Right atrium auricular region (tissue), 2 donors: ENCODE data around the gene ANKRD22. TPM values are rescaled to one million over a fixed set of nuclear protein-coding genes. Genes with fewer than 3 reads are reported as not detected.
"Not testable (repeated sequence)": the region's sequence is repeated elsewhere in the genome, so short reads cannot be mapped to it uniquely, and the experiment has no call there.

Source experiments
- DNase-seq: peaks from one replicate; pipeline ENCODE4 v3.0.0-alpha.2; 2019; ENCODE audit warnings: low spot score
- H3K27ac ChIP-seq, 2 donors: fragments of 200-600 bp; sonication (generic); 1 replicate in 1 of 2; 2 replicates in 1 of 2; pipeline ENCODE4 v1.5.1; 2016 to 2019
- H3K27me3 ChIP-seq, 2 donors: fragments of 200-600 bp; sonication (generic); one replicate each; pipeline versions ENCODE4 v1.5.1 to v1.6.0; 2017 to 2019
- H3K36me3 ChIP-seq: fragments of 200-600 bp; sonication (generic); one replicate; pipeline ENCODE4 v1.5.1; 2016
- H3K4me1 ChIP-seq, 2 donors: fragments of 200-600 bp; sonication (generic); one replicate each; pipeline versions ENCODE4 v1.5.1 to v1.6.0; 2017 to 2019
- H3K4me3 ChIP-seq, 2 donors: fragments of 200-600 bp; sonication (generic); 1 replicate in 1 of 2; 2 replicates in 1 of 2; pipeline ENCODE4 v1.5.1; 2017 to 2019; ENCODE audit warnings: mild to moderate bottlenecking in 1 of 2, moderate library complexity in 1 of 2
- H3K9me3 ChIP-seq, 2 donors: fragments of 200-600 bp; sonication (generic); one replicate each; pipeline ENCODE4 v1.5.1; 2019
- total RNA-seq, 2 donors: library from RNA; depleted of rRNA; stranded (reverse); fragments of >200 nt; gene quantifications; one replicate each; pipeline ENCODE4 v1.1.0, GENCODE V29; 2016
- TF ChIP-seq, protein P1 (sequence below), 2 donors: fragments of 200-600 bp; sonication (generic); IDR thresholded peaks; one replicate each; pipeline ENCODE4 v1.5.1; 2019; ENCODE audit warnings: antibody characterized with exemption in 2 of 2

Gene ANKRD22
- total RNA-seq, 2 donors from 2014 or later = not detected

GRCh38 chr10:88888810-88889445 lies 37.3 kb upstream of the ANKRD22 start:
- no peaks in the 10 kb centered on the region for H3K9me3 ChIP-seq
- no peaks in the 10 kb centered on the region for H3K27me3 ChIP-seq
- no peak for DNase-seq
- H3K27ac ChIP-seq = no peak overlapping the region
- no peak overlapping the region for H3K4me3 ChIP-seq
- TF ChIP-seq, protein P1, sequence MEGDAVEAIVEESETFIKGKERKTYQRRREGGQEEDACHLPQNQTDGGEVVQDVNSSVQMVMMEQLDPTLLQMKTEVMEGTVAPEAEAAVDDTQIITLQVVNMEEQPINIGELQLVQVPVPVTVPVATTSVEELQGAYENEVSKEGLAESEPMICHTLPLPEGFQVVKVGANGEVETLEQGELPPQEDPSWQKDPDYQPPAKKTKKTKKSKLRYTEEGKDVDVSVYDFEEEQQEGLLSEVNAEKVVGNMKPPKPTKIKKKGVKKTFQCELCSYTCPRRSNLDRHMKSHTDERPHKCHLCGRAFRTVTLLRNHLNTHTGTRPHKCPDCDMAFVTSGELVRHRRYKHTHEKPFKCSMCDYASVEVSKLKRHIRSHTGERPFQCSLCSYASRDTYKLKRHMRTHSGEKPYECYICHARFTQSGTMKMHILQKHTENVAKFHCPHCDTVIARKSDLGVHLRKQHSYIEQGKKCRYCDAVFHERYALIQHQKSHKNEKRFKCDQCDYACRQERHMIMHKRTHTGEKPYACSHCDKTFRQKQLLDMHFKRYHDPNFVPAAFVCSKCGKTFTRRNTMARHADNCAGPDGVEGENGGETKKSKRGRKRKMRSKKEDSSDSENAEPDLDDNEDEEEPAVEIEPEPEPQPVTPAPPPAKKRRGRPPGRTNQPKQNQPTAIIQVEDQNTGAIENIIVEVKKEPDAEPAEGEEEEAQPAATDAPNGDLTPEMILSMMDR (IDR thresholded peaks at IDR 0.05) = no peak
- H3K36me3 ChIP-seq = no peaks in the 10 kb centered on the region
- H3K4me1 ChIP-seq = peaks cover 0 to 25% of the 10 kb centered on the region in 2 donors

DNA sequence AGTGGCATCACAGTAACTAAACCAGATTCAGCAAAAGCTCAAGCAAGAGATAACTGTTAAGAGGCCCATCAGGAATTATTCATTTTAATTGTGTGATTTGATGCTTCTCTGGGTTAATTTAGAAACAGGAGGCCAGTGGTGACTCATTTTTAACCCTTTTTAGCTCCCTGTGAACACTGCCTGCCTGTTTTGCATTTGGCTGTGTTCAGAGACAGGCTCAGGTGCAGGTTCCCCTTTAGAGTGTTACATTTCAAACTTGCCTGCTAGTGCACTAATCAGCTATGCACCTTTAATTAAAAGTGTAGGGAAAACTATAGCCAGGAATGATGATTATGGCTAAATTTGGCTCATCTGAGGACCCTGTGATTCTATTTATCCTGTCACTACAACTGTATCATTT lies 34.9 kb upstream of the ANKRD22 start:
- Histone ChIP-seq H3K36me3 (no peaks in the 10 kb centered on the region), H3K9me3 (no peaks in the 10 kb centered on the region), H3K4me3 (no peak overlapping the region), H3K4me1 (peaks cover 0 to 34% of the 10 kb centered on the region in 2 donors), H3K27me3 (no peaks in the 10 kb centered on the region), H3K27ac (no peak overlapping the region)
- DNase-seq = no peak
- TF ChIP-seq, protein P1 (IDR thresholded peaks at IDR 0.05) = no peak

DNA sequence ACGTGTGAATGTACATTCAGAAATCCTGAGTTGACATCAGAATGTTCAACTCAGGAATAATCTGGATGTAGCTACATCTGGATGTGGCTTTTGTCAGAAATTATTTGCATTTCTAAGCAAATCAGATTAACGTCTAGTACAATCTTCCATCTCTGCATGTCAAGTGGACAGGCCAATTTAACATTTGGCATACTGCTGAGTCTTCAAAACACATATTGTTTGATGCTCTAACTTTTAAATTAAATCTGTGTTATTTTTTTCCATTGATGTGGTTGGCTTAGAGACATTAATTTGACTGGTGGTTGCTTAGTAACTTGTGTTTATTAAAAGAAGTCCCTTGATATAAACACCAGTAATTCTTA lies 31.8 kb upstream of the ANKRD22 start:
- Histone ChIP-seq H3K4me3 (no peak overlapping the region), H3K36me3 (no peaks in the 10 kb centered on the region), H3K27me3 (no peaks in the 10 kb centered on the region), H3K27ac (peak overlapping the region; percentile 95 to 96), H3K4me1 (peaks cover 0 to 47% of the 10 kb centered on the region in 2 donors), H3K9me3 (no peaks in the 10 kb centered on the region)
- no peak for DNase-seq
- TF ChIP-seq, protein P1 (IDR thresholded peaks at IDR 0.05) = no peak

DNA sequence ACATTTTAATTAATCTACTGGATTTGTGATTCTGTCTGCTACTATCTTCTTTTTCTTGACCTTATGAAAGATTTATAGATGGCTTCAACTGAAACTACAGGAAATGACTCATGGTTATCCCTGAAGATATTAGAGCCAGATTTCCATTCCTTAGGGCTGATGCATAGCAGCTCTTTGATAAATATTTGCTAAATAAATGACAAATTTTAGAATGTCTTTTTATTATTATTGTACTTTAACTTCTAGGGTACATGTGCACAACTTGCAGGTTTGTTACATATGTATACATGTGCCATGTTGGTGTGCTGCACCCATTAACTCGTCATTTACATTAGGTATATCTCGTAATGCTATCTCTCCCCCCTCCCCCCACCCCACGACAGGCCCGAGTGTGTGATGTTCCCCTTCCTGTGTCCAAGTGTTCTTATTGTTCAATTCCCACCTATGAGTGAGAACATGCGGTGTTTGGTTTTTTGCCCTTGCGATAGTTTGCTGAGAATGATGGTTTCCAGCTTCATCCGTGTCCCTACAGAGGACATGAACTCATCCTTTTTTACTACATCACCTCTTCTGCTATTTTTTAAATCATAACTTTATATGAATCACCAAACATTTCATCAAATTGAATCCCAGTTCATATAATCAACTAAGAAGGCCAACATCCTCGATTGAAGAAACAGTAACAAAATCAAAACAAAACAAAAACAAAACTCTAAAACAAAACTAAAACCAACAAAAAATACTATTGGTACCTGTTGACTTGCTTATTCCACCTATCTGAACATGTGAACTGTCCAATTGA lies 31.2 kb upstream of the ANKRD22 start:
- not testable (repeated sequence) for H3K4me3 ChIP-seq, DNase-seq, H3K9me3 ChIP-seq, H3K27me3 ChIP-seq, H3K36me3 ChIP-seq
- Histone ChIP-seq H3K4me1 (peaks cover 0 to 47% of the 10 kb centered on the region in 2 donors), H3K27ac (peak overlapping the region; percentile 95 to 96)

- TF ChIP-seq, protein P1 (IDR thresholded peaks at IDR 0.05) = no peak
- H3K4me3 ChIP-seq = no peak overlapping the region
These were observed 30.4 kb upstream of the ANKRD22 start for GRCh38 chr10:88881922-88882645.

GRCh38 chr10:88881320-88881719 lies 29.7 kb upstream of the ANKRD22 start:
- Histone ChIP-seq H3K9me3 (no peaks in the 10 kb centered on the region), H3K4me3 (peak overlapping the region; percentile 81 to 85), H3K27ac (peak overlapping the region; percentile 95 to 96), H3K36me3 (no peaks in the 10 kb centered on the region), H3K4me1 (peaks cover 0 to 42% of the 10 kb centered on the region in 2 donors), H3K27me3 (no peaks in the 10 kb centered on the region)
- no peak for DNase-seq
- TF ChIP-seq, protein P1 (IDR thresholded peaks at IDR 0.05) = no peak

More at GRCh38 chr10:88881922-88882645, 30.4 kb upstream of the ANKRD22 start:
- Histone ChIP-seq H3K27me3 (no peaks in the 10 kb centered on the region), H3K36me3 (no peaks in the 10 kb centered on the region), H3K27ac (peak overlapping the region; percentile 95 to 96), H3K4me1 (peaks cover 0 to 47% of the 10 kb centered on the region in 2 donors), H3K9me3 (no peaks in the 10 kb centered on the region)
- DNase-seq = no peak
